Measurements from ENCODE around the gene DHRS3.
"Not testable (repeated sequence)": the region's sequence is repeated elsewhere in the genome, so short reads cannot be mapped to it uniquely, and the experiment has no call there.

Gene DHRS3

GRCh38 chr1:12540580-12541273, 77.3 kb downstream of the DHRS3 start:
- Histone ChIP-seq H3K27me3 (ENCODE audit: control insufficient read depth, insufficient read depth, low read length) (no peaks in the 10 kb centered on the region), H3K4me1 (ENCODE audit: control insufficient read depth, insufficient read depth, low read length) (peaks cover 24% of the 10 kb centered on the region), H3K36me3 (ENCODE audit: control insufficient read depth, insufficient read depth, low read length) (no peaks in the 10 kb centered on the region), H3K9me3 (ENCODE audit: control insufficient read depth, low read length) (no peaks in the 10 kb centered on the region), H3K4me3 (ENCODE audit: low read length) (no peak overlapping the region), H3K9ac (ENCODE audit: low read length) (no peak overlapping the region)

DNA sequence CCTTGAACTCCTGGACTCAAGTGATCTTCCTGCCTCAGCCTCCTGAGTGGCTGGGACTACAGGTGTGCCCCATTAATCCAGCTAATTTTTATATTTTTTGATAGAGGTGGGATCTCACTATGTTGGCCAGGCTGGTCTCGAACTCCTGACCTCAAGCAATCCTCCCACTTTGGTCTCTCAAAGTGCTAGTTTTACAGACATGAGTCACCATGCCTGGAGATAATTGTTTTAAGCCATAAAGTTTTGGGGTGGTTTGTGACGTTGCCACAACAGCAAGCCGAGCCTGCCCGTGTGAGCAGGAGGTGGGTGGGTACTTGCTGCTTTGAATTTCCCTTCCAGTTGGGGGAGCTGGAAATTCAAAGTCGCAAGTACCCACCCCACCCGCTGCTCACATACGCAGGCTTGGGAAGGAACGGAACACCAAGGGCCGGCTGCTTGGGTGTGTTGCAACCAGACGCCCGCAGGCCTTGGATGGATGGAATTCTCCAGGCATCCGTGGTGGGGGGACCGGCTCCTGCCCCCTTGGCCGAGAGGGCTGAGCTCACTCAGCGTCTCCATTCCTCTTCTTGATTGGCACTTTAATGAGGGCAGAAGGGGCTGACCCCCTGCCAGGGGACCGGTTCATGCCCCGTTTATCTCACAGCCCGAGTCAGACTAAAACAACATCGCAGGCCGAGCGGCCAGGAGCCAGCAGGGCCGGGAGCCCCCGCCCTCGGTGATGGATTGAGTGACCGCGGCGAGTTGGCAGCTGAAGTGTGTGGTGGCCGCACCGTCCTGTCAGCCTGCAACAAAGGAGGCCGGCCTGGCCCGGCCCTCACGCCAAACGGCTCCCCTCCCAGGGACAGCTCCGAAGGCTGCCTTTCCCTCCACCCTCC, 78.1 kb downstream of the DHRS3 start:
- Histone ChIP-seq H3K4me1 (ENCODE audit: control insufficient read depth, insufficient read depth, low read length) (peaks cover 24% of the 10 kb centered on the region), H3K27me3 (ENCODE audit: control insufficient read depth, insufficient read depth, low read length) (no peaks in the 10 kb centered on the region), H3K9ac (ENCODE audit: low read length) (no peak overlapping the region), H3K9me3 (ENCODE audit: control insufficient read depth, low read length) (no peaks in the 10 kb centered on the region), H3K4me3 (ENCODE audit: low read length) (no peak overlapping the region), H3K36me3 (ENCODE audit: control insufficient read depth, insufficient read depth, low read length) (no peaks in the 10 kb centered on the region)

DNA sequence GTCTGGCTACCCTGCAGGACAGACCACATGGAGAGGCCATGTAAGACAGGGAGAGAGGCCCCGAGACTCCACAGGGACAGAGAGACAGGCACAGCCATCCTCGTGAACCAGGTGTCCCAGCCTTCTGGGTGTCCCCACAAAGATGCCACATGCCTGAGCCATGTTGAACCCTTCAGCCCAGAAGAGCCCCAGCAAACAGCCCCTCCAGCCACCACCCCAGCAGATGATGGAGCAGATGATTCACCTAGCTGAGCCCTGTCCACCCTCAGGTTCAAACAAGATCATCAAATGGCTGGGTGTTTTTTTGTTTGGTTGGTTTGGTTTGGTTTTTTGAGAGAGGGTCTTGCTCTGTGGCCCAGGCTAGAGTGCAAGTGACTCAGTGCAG, 78.7 kb downstream of the DHRS3 start:
- Histone ChIP-seq H3K9me3 (ENCODE audit: control insufficient read depth, low read length) (no peaks in the 10 kb centered on the region), H3K27me3 (ENCODE audit: control insufficient read depth, insufficient read depth, low read length) (no peaks in the 10 kb centered on the region), H3K9ac (ENCODE audit: low read length) (no peak overlapping the region), H3K4me1 (ENCODE audit: control insufficient read depth, insufficient read depth, low read length) (peaks cover 24% of the 10 kb centered on the region), H3K4me3 (ENCODE audit: low read length) (no peak overlapping the region), H3K36me3 (ENCODE audit: control insufficient read depth, insufficient read depth, low read length) (no peaks in the 10 kb centered on the region)

GRCh38 chr1:12538536-12538935, 79.5 kb downstream of the DHRS3 start:
- not testable (repeated sequence) for H3K27me3 ChIP-seq (ENCODE audit: control insufficient read depth, insufficient read depth, low read length); H3K36me3 ChIP-seq (ENCODE audit: control insufficient read depth, insufficient read depth, low read length); H3K4me3 ChIP-seq (ENCODE audit: low read length); H3K9me3 ChIP-seq (ENCODE audit: control insufficient read depth, low read length); H3K9ac ChIP-seq (ENCODE audit: low read length)
- peaks cover 24% of the 10 kb centered on the region for H3K4me1 ChIP-seq (ENCODE audit: control insufficient read depth, insufficient read depth, low read length)

DNA sequence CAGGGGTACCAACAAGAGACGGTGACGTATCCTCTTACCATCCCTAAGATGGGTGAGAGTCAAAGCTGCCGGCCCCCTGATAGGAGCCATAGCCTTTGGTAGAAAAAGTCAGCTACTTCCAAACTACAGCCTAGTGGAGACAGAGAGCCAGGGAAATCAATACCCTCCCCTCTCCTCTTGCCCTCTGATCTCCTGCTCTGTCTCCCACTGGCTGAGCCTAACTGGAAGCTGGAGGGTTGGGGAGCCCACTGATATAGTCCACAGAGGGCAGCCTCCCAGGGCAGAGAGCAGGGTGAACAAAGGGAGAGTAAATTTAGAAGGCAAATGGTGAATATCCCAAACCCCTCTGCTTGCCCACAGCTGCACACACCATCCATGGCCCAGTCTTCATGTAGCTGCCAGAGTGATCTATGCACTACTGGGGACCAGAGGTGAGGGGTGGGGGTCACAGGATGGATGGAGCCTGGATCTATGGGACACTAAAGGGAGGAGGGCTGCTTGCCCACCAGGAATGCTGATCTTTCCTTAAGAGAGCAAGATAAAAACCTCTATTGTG, 80.0 kb downstream of the DHRS3 start:
- H3K9ac ChIP-seq (ENCODE audit: low read length) = no peak overlapping the region
- peaks cover 24% of the 10 kb centered on the region for H3K4me1 ChIP-seq (ENCODE audit: control insufficient read depth, insufficient read depth, low read length)
- H3K27me3 ChIP-seq (ENCODE audit: control insufficient read depth, insufficient read depth, low read length) = no peaks in the 10 kb centered on the region
- no peaks in the 10 kb centered on the region for H3K9me3 ChIP-seq (ENCODE audit: control insufficient read depth, low read length)
- H3K4me3 ChIP-seq (ENCODE audit: low read length) = no peak overlapping the region
- no peaks in the 10 kb centered on the region for H3K36me3 ChIP-seq (ENCODE audit: control insufficient read depth, insufficient read depth, low read length)

- Histone ChIP-seq H3K4me1 (ENCODE audit: control insufficient read depth, insufficient read depth, low read length) (peaks cover 24% of the 10 kb centered on the region), H3K9me3 (ENCODE audit: control insufficient read depth, low read length) (no peaks in the 10 kb centered on the region), H3K9ac (ENCODE audit: low read length) (no peak overlapping the region), H3K36me3 (ENCODE audit: control insufficient read depth, insufficient read depth, low read length) (no peaks in the 10 kb centered on the region), H3K27me3 (ENCODE audit: control insufficient read depth, insufficient read depth, low read length) (no peaks in the 10 kb centered on the region), H3K4me3 (ENCODE audit: low read length) (no peak overlapping the region)
These were observed 80.7 kb downstream of the DHRS3 start for GRCh38 chr1:12537294-12537693.

- no peaks in the 10 kb centered on the region for H3K9me3 ChIP-seq (ENCODE audit: control insufficient read depth, low read length)
- peaks cover 20% of the 10 kb centered on the region for H3K4me1 ChIP-seq (ENCODE audit: control insufficient read depth, insufficient read depth, low read length)
- no peaks in the 10 kb centered on the region for H3K36me3 ChIP-seq (ENCODE audit: control insufficient read depth, insufficient read depth, low read length)
- no peak overlapping the region for H3K9ac ChIP-seq (ENCODE audit: low read length)
- no peaks in the 10 kb centered on the region for H3K27me3 ChIP-seq (ENCODE audit: control insufficient read depth, insufficient read depth, low read length)
- no peak overlapping the region for H3K4me3 ChIP-seq (ENCODE audit: low read length)
These were observed 81.9 kb downstream of the DHRS3 start for GRCh38 chr1:12536023-12536639.

- H3K9me3 ChIP-seq (ENCODE audit: control insufficient read depth, low read length) = no peaks in the 10 kb centered on the region
These were observed 85.3 kb downstream of the DHRS3 start for GRCh38 chr1:12532405-12533315.

GRCh38 chr1:12531179-12531499, 86.9 kb downstream of the DHRS3 start:
- H3K4me3 ChIP-seq (ENCODE audit: low read length) = no peak overlapping the region
- H3K9ac ChIP-seq (ENCODE audit: low read length) = no peak overlapping the region

More at GRCh38 chr1:12532405-12533315, 85.3 kb downstream of the DHRS3 start:
- Histone ChIP-seq H3K36me3 (ENCODE audit: control insufficient read depth, insufficient read depth, low read length) (no peaks in the 10 kb centered on the region), H3K4me3 (ENCODE audit: low read length) (no peak overlapping the region), H3K4me1 (ENCODE audit: control insufficient read depth, insufficient read depth, low read length) (peaks cover 22% of the 10 kb centered on the region), H3K9ac (ENCODE audit: low read length) (no peak overlapping the region), H3K27me3 (ENCODE audit: control insufficient read depth, insufficient read depth, low read length) (no peaks in the 10 kb centered on the region)

GRCh38 chr1:12530462-12531178, 87.4 kb downstream of the DHRS3 start:
- Histone ChIP-seq H3K9me3 (ENCODE audit: control insufficient read depth, low read length) (no peaks in the 10 kb centered on the region), H3K27me3 (ENCODE audit: control insufficient read depth, insufficient read depth, low read length) (no peaks in the 10 kb centered on the region), H3K9ac (ENCODE audit: low read length) (no peak overlapping the region), H3K36me3 (ENCODE audit: control insufficient read depth, insufficient read depth, low read length) (no peaks in the 10 kb centered on the region), H3K4me3 (ENCODE audit: low read length) (no peak overlapping the region), H3K4me1 (ENCODE audit: control insufficient read depth, insufficient read depth, low read length) (peaks cover 30% of the 10 kb centered on the region)

More at GRCh38 chr1:12531179-12531499, 86.9 kb downstream of the DHRS3 start:
- Histone ChIP-seq H3K9me3 (ENCODE audit: control insufficient read depth, low read length) (no peaks in the 10 kb centered on the region), H3K4me1 (ENCODE audit: control insufficient read depth, insufficient read depth, low read length) (peaks cover 26% of the 10 kb centered on the region), H3K27me3 (ENCODE audit: control insufficient read depth, insufficient read depth, low read length) (no peaks in the 10 kb centered on the region), H3K36me3 (ENCODE audit: control insufficient read depth, insufficient read depth, low read length) (no peaks in the 10 kb centered on the region)

DNA sequence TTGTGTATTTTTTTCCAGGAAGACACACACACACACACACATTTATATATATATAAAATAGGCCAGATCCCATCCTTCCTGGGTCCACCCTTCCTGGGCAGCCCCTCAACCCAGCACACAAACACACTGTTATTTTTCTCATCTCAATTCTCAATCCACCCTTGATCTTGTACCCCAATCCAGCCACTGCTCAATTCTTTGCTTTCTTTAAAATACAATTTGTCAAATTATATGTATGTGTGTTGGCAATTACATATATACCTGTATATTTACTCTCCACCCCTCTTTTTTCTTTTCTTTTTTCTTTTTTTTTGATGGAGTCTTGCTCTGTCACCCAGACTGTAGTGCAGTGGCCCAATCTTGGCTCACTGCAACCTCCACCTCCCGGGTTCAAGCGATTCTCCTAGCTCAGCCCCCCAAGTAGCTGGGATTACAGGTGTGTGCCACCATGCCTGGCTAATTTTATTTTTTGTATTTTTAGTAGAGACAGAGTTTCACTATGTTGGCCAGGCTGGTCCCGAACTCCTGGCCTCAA, 88.3 kb downstream of the DHRS3 start:
- no peaks in the 10 kb centered on the region for H3K9me3 ChIP-seq (ENCODE audit: control insufficient read depth, low read length)
- no peak overlapping the region for H3K9ac ChIP-seq (ENCODE audit: low read length)
- H3K27me3 ChIP-seq (ENCODE audit: control insufficient read depth, insufficient read depth, low read length) = no peaks in the 10 kb centered on the region
- H3K4me1 ChIP-seq (ENCODE audit: control insufficient read depth, insufficient read depth, low read length) = peaks cover 36% of the 10 kb centered on the region
- H3K4me3 ChIP-seq (ENCODE audit: low read length) = no peak overlapping the region
- no peaks in the 10 kb centered on the region for H3K36me3 ChIP-seq (ENCODE audit: control insufficient read depth, insufficient read depth, low read length)

Measured in mucosa of stomach (tissue), 1 donor.